BLaER1 treated with 17β-estradiol and CSF1 and Interleukin-3, amounts not matched to agents 10 nM and 100 nM (cell line): ENCODE results near the gene TAF4B.

ENCODE experiments used
- H3K27ac ChIP-seq, 11 experiments: shearing (Covaris generic); formaldehyde crosslinking; 2 replicates each; pipeline ENCODE4 v1.8.1; 2022
- H3K27me3 ChIP-seq, 11 experiments: shearing (Covaris generic); formaldehyde crosslinking; 2 replicates each; pipeline ENCODE4 v1.8.1; 2022
- H3K36me3 ChIP-seq, 11 experiments: shearing (Covaris generic); formaldehyde crosslinking; 2 replicates each; pipeline ENCODE4 v1.8.1; 2022
- H3K4me1 ChIP-seq, 10 experiments: shearing (Covaris generic); formaldehyde crosslinking; 2 replicates each; pipeline ENCODE4 v1.8.1; 2022
- H3K4me2 ChIP-seq, 11 experiments: shearing (Covaris generic); formaldehyde crosslinking; 2 replicates each; pipeline ENCODE4 v1.8.1; 2022
- H3K4me3 ChIP-seq, 10 experiments: shearing (Covaris generic); formaldehyde crosslinking; 2 replicates each; pipeline ENCODE4 v1.8.1; 2022
- H3K9ac ChIP-seq, 11 experiments: shearing (Covaris generic); formaldehyde crosslinking; 2 replicates each; pipeline ENCODE4 v1.8.1; 2022
- H3K9me3 ChIP-seq, 11 experiments: shearing (Covaris generic); formaldehyde crosslinking; replicated peaks in 1 of 11; 2 replicates each; pipeline ENCODE4 v1.8.1; 2022
- H4K20me1 ChIP-seq, 11 experiments: shearing (Covaris generic); formaldehyde crosslinking; 2 replicates each; pipeline ENCODE4 v1.8.1; 2022
- Cebpa-rat ChIP-seq, 11 experiments: shearing (Covaris generic); IDR thresholded peaks; 2 replicates each; pipeline ENCODE4 v1.8.1; 2022

The TAF4B gene

DNA sequence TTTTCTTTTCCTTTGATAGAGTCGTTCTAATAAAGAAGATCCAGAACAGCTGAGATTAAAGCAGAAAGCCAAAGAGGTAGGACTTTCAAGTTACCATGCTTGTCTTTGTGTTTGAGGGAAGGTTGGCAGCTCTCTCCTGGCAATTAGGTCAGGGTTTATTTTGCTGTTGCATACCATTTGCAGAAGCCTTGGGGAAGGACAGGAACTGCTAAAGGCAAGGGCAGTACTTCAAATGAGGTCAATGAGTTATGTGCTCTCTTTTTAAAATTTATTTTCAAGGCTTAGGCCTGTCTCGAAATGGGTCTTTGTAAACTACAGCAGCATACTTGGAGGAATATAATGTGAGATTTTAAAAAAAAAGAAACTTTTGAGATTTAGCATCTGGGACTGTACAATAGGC, 108.9 kb downstream of the TAF4B start:
- Histone ChIP-seq H3K4me3 (no peak overlapping the region), H3K4me1 (no peaks in the 10 kb centered on the region), H3K27ac (no peak overlapping the region), H3K9ac (no peak overlapping the region), H3K9me3 (no peaks in the 10 kb centered on the region), H3K36me3 (peaks cover 13 to 81% (median 41%) of the 10 kb centered on the region in 11 experiments; a peak in 21 of 22 replicates), H3K27me3 (no peaks in the 10 kb centered on the region), H4K20me1 (no peaks in the 10 kb centered on the region), H3K4me2 (no peak overlapping the region)
- TF ChIP-seq Cebpa-rat (IDR thresholded peaks at IDR 0.05): no peak

DNA sequence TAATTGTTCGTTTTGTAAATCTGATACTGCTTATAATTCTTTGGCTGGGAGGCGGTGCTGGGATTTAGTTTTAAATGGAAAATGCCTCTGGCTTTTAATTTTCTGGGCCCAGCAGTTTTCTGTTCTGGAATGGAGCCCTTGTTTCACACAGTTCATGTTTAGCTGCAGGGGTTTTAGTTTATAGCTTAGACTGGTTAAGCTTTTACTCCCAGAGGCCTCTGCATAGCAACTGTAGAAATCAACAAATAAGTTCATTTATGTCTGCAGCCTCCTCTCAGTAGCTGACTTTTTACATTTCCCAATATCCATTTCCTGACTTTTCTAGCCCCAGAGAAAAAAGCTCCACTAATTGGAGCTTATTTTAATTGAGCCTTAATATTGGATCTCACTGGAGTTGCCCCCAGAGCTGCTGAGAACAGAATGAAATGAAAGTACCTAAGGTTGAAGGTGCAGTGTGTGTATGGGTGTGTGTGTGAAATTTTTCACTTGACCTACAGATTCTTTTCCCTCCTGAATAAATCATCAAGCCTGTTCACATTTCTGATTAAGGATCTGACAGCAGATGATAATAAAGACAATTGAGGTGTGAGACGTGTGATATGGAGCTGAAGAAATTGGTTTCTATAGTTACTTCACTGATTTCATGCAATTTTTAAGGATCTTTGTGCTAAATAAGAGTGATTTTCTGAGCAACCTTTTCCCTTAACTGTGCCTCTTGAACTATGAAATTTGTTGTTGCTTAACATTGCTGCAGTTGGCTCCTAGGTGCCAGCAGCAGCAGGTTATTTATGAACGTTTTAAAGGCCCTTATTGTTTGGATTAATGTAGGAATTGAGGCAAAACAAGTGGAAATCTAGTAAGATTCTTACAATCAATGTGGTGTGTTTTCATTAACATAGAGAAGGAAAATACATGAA, 109.6 kb downstream of the TAF4B start:
- H3K9ac ChIP-seq: no peak overlapping the region

DNA sequence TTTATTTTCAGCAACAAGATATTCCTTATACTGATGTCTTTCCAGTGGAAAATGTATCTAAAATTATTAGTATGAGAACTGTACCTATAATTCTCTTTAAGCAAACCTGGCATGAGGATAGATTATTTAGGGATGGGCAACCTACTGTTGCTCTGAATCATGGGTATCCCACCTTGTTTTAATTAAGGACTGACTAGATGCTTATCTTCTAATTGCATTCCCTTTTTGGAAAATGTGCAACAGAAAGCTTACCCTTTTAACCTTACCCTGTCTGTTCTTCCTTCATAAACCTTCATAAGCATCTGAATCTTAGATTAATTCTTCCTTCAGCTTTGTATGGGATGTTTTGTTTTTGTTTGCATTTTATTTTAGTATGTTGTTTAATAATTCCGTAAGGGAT, 110.3 kb downstream of the TAF4B start:
- no peak for TF ChIP-seq Cebpa-rat (IDR thresholded peaks at IDR 0.05)
- Histone ChIP-seq H3K9ac (no peak overlapping the region), H3K4me2 (no peak overlapping the region), H3K36me3 (peaks cover 10 to 67% (median 28%) of the 10 kb centered on the region in 11 experiments; a peak in 17 of 22 replicates), H3K4me3 (no peak overlapping the region), H3K4me1 (no peaks in the 10 kb centered on the region), H3K9me3 (no peaks in the 10 kb centered on the region), H3K27ac (no peak overlapping the region), H3K27me3 (no peaks in the 10 kb centered on the region), H4K20me1 (no peaks in the 10 kb centered on the region)

More for the DNA sequence above, 109.6 kb downstream of the TAF4B start:
- no peak overlapping the region for H3K4me2 ChIP-seq
- H3K27ac ChIP-seq: no peak overlapping the region
- H3K4me3 ChIP-seq: no peak overlapping the region
- H3K27me3 ChIP-seq: no peaks in the 10 kb centered on the region
- no peaks in the 10 kb centered on the region for H4K20me1 ChIP-seq
- H3K36me3 ChIP-seq: peaks cover 10 to 74% (median 34%) of the 10 kb centered on the region in 11 experiments; a peak in 19 of 22 replicates
- TF ChIP-seq Cebpa-rat (IDR thresholded peaks at IDR 0.05): no peak
- no peaks in the 10 kb centered on the region for H3K4me1 ChIP-seq
- no peaks in the 10 kb centered on the region for H3K9me3 ChIP-seq

DNA sequence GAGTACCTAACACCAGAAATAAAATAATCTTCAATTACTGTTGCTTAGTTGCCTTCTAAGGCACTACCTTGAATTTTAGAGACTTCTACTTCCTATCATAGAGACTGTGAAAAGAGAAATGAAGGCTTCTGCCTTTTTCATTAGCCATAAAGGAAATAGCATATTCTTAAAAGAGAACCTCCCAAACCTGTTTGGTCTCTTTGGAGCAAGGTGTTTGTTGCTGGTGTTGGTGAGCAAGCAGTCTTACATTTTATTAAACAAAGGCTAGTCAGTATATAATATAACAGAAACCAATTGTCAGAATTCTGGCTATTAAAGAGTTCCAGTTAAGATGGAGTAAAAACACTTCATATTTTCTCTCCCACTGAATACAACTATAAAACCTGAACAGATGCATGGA, 116.4 kb downstream of the TAF4B start:
- H3K27me3 ChIP-seq: no peaks in the 10 kb centered on the region
- H3K4me1 ChIP-seq: no peaks in the 10 kb centered on the region
- no peak overlapping the region for H3K27ac ChIP-seq
- peaks cover 25 to 62% (median 40%) of the 10 kb centered on the region in 11 experiments for H3K36me3 ChIP-seq
- H4K20me1 ChIP-seq: no peaks in the 10 kb centered on the region
- H3K4me3 ChIP-seq: no peak overlapping the region
- H3K4me2 ChIP-seq: no peak overlapping the region
- H3K9me3 ChIP-seq: peaks cover 26 to 41% (median 31%) of the 10 kb centered on the region in 11 experiments
- no peak for TF ChIP-seq Cebpa-rat (IDR thresholded peaks at IDR 0.05)
- no peak overlapping the region for H3K9ac ChIP-seq

DNA sequence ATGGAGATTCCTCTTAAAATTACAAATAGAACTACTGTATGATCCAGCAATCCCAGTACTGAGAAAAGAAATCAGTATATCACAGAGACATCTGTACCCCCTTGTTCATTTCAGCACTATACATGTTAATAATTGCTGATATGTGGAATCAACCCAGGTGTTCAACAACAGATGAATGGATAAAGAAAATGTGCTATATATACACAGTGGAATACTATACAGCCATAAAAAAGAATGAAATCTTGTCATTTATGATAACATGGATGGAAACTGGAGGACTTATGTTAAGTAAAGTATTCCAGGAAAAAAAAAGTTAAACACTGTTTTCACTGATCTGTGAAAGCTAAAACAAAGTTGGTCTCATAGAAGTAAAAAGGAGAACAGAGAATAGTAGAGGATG, 124.7 kb downstream of the TAF4B start:
- H3K4me1 ChIP-seq: no peaks in the 10 kb centered on the region
- no peak overlapping the region for H3K27ac ChIP-seq
- no peak for TF ChIP-seq Cebpa-rat (IDR thresholded peaks at IDR 0.05)
- no peaks in the 10 kb centered on the region for H3K27me3 ChIP-seq
- H3K9ac ChIP-seq: no peak overlapping the region
- no peak overlapping the region for H3K4me3 ChIP-seq
- H3K9me3 ChIP-seq: peaks cover 21 to 32% (median 26%) of the 10 kb centered on the region in 11 experiments
- no peak overlapping the region for H3K4me2 ChIP-seq
- peaks cover 3 to 33% (median 12%) of the 10 kb centered on the region in 11 experiments; a peak in 17 of 22 replicates for H3K36me3 ChIP-seq
- 0 out of 22 replicates have a peak, but pooled peaks cover 0 to 3% (median 0%) of the 10 kb centered on the region in 11 experiments for H4K20me1 ChIP-seq

DNA sequence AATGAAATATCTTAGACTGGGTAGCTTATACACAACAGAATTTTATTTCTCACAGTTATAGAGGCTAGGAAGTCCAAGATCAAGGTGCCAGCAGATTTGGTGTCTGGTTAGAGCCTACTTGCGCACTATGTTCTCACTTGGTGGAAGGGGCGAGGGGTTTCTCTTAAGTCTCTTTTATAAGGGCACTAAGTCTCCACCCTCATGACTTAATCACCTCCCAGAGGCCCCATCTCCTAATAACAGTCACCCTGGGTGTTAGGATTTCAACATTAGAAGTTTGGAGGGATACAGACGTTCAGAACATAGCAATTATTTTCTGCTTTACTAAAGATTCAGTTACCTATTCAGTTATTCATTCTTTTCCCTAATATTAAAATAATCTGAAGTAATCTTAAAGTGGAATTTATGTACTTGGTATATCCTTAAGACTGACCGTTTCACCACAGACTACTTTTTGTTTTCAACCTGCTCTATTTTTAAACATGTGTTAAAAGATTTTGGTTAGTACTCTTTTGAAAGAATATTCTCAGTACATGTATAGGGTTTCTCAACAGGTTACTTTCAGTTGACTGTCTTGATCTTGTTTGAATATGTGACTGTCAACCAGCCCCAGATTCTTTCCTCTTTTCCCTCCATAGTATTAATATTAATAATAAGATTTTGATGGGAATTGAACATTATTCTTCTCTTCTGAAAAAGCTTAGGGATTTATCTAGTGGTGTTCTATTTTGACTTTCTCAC, 130.0 kb downstream of the TAF4B start:
- H3K36me3 ChIP-seq: peaks cover 0 to 38% (median 23%) of the 10 kb centered on the region in 11 experiments; a peak in 16 of 22 replicates
- 0 out of 22 replicates have a peak, but pooled peaks cover 0 to 3% (median 0%) of the 10 kb centered on the region in 11 experiments for H4K20me1 ChIP-seq
- no peaks in the 10 kb centered on the region for H3K4me1 ChIP-seq
- no peaks in the 10 kb centered on the region for H3K27me3 ChIP-seq
- no peak overlapping the region for H3K4me2 ChIP-seq
- no peak overlapping the region for H3K9ac ChIP-seq
- TF ChIP-seq Cebpa-rat (IDR thresholded peaks at IDR 0.05): no peak
- peaks cover 0 to under 1% (median 0%) of the 10 kb centered on the region in 11 experiments; a peak in 4 of 22 replicates for H3K9me3 ChIP-seq
- H3K27ac ChIP-seq: no peak overlapping the region
- no peak overlapping the region for H3K4me3 ChIP-seq

DNA sequence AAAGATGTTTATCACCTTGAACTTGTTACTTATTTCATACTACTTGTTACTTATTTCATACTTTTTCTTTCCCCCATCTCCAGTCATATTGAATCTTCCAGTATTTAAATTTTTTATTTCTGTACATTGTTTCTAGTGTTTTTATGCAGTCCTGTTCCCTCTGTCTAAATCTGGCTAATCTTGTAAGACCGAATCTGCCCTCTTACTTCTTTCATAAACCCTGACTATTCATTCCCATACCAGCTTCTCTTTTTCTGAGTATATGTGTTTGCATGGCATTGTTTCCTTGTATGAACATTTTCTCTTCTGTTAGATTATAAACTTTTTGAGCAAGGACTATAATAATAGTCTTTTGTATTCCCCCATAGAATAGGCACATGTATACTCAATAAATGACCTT, 131.7 kb downstream of the TAF4B start:
- Histone ChIP-seq H3K4me3 (no peak overlapping the region), H3K9me3 (no peaks in the 10 kb centered on the region), H3K4me2 (no peak overlapping the region), H3K4me1 (no peaks in the 10 kb centered on the region), H3K9ac (no peak overlapping the region), H3K27ac (no peak overlapping the region), H4K20me1 (0 out of 22 replicates have a peak, but pooled peaks cover 0 to 3% (median 0%) of the 10 kb centered on the region in 11 experiments), H3K27me3 (no peaks in the 10 kb centered on the region), H3K36me3 (peaks cover 0 to 38% (median 24%) of the 10 kb centered on the region in 11 experiments; a peak in 16 of 22 replicates)
- no peak for TF ChIP-seq Cebpa-rat (IDR thresholded peaks at IDR 0.05)

DNA sequence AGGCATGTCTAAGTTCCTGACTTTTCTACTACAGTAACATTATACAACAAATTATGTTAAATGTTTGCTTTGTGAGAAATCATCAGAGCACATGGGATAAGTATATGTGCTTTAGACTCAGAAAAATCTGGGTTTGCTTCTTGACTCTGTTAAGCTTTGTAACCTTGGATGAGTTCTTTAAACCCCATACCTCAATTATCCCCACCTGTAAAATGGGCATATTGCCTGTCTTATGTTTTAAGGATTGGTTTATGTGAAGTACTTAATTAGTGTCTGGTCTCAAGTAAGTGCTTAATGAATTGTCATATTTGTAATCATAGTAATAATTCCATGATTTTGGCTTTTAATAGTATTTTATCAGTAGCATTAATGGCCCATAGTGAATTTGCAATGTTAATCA, 135.8 kb downstream of the TAF4B start:
- no peaks in the 10 kb centered on the region for H3K9me3 ChIP-seq
- H3K36me3 ChIP-seq: peaks cover under 1 to 41% (median 26%) of the 10 kb centered on the region in 11 experiments; a peak in 17 of 22 replicates
- H3K4me2 ChIP-seq: no peak overlapping the region
- no peak for TF ChIP-seq Cebpa-rat (IDR thresholded peaks at IDR 0.05)
- no peak overlapping the region for H3K9ac ChIP-seq
- H3K27me3 ChIP-seq: no peaks in the 10 kb centered on the region
- H3K4me1 ChIP-seq: no peaks in the 10 kb centered on the region
- no peak overlapping the region for H3K27ac ChIP-seq
- no peaks in the 10 kb centered on the region for H4K20me1 ChIP-seq
- no peak overlapping the region for H3K4me3 ChIP-seq

DNA sequence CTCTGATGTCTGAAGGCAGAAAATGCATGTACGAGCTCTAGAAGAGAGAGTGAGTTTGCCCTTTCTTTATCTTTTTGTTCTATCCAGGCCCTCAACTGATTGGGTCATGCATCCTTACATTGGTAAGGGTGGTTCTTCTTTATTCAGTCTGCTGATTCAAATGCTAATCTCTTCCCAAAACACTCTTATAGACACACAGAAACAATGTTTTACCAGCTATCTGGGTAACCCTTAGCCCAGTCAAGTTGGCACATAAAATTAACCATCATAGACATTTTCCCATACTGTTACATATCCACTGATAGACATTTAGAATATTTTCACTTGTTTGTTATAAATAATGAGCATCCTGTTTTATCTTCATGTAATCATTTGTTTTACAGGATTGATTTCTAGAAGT, 141.2 kb downstream of the TAF4B start:
- TF ChIP-seq Cebpa-rat (IDR thresholded peaks at IDR 0.05): no peak
- Histone ChIP-seq H3K27me3 (no peaks in the 10 kb centered on the region), H3K4me3 (no peak overlapping the region), H3K9me3 (no peaks in the 10 kb centered on the region), H3K4me2 (no peak overlapping the region), H3K36me3 (peaks cover 0 to 21% (median 8%) of the 10 kb centered on the region in 11 experiments; a peak in 13 of 22 replicates), H3K4me1 (no peaks in the 10 kb centered on the region), H4K20me1 (no peaks in the 10 kb centered on the region), H3K27ac (no peak overlapping the region), H3K9ac (no peak overlapping the region)
